K562 (cell line): ENCODE data around the gene AQP1. TPM values are rescaled to one million over a fixed set of nuclear protein-coding genes. Genes with fewer than 3 reads are reported as not detected.

Experiments used
- CCAR2 ChIP-seq: fragments of 200-400 bp; formaldehyde crosslinking; IDR thresholded peaks from 2 replicates; pipeline ENCODE4 v1.6.1; 2017; ENCODE audit warnings: mild to moderate bottlenecking, low read depth, low read length
- ETV6 ChIP-seq, 3 experiments: fragments of 150-350 bp in 1 of 3; sonication (generic) in 1 of 3; formaldehyde crosslinking in 1 of 3; IDR thresholded peaks; 2 replicates each; pipeline versions ENCODE4 v1.6.1 to v1.8.0; 2014 to 2022; ENCODE audit warnings: borderline replicate concordance in 2 of 3, low read depth in 2 of 3, antibody characterized with exemption in 1 of 3, low read length in 1 of 3, mild to moderate bottlenecking in 1 of 3, missing genetic modification reagents in 1 of 3
- GATAD2B ChIP-seq: fragments of 450-650 bp; IDR thresholded peaks from 2 replicates; pipeline ENCODE4 v1.6.1; 2017; ENCODE audit warnings: mild to moderate bottlenecking, borderline replicate concordance
- PPARD ChIP-seq: fragments of 250-450 bp; sonication (Bioruptor Pico); IDR thresholded peaks from 2 replicates; pipeline ENCODE4 v1.8.0; 2022; ENCODE audit warnings: inconsistent platforms, mild to moderate bottlenecking, moderate library complexity
- PTBP1 ChIP-seq: fragments of 200-400 bp; formaldehyde crosslinking; IDR thresholded peaks from 2 replicates; pipeline ENCODE4 v1.6.1; 2017; ENCODE audit warnings: low read depth, low read length
- SMAD3 ChIP-seq: fragments of 450-650 bp; formaldehyde crosslinking; conservative IDR thresholded peaks from 2 replicates; pipeline ENCODE4 v1.4.0; 2020; ENCODE audit warnings: mild to moderate bottlenecking
- ZNF175 ChIP-seq: fragments of 200-800 bp; sonication (Bioruptor generic); IDR thresholded peaks from 2 replicates; pipeline ENCODE4 v1.6.1; 2016; ENCODE audit warnings: low read depth, mild to moderate bottlenecking, missing genetic modification characterization, missing compliant biosample characterization
- ZNF24 ChIP-seq: fragments of 450-650 bp; IDR thresholded peaks from 2 replicates; pipeline ENCODE4 v1.6.1; 2016
- polyA plus RNA-seq, 8 experiments: library from polyadenylated mRNA; depleted of rRNA in 4 of 8; stranded (reverse) in 5 of 8; unstranded in 3 of 8; fragments of >200 nt; fragmentation: Nextera tagmentation in 2 of 8; fragmentation: Illumina TruSeq in 1 of 8; extraction: Ambion mirVana in 2 of 8; extraction: Trizol in 1 of 8; gene quantifications; 2 replicates each; pipeline versions ENCODE4 v1.2.1 to v1.2.3, GENCODE V29; 2011 to 2014; ENCODE audit warnings: inconsistent platforms in 1 of 8, missing spikeins in 1 of 8
- total RNA-seq, 7 experiments: library from RNA; depleted of rRNA in 6 of 7; stranded (reverse); fragments of >200 nt in 6 of 7; fragmentation: Illumina TruSeq in 2 of 7; extraction: Trizol in 2 of 7; gene quantifications; 2 replicates each; pipeline versions ENCODE4 v1.2.1 to v1.2.3, GENCODE V29; 2011 to 2021; ENCODE audit warnings: low replicate concordance in 1 of 7
- TF ChIP-seq, protein P1 (sequence below), 2 experiments: fragments of 450-650 bp; IDR thresholded peaks; 2 replicates each; pipeline ENCODE4 v1.6.1; 2016; ENCODE audit warnings: mild to moderate bottlenecking in 2 of 2, borderline replicate concordance in 1 of 2, low read depth in 1 of 2, moderate library complexity in 1 of 2
- TF ChIP-seq, protein P2 (sequence below): fragments of 450-650 bp; formaldehyde crosslinking; IDR thresholded peaks from 2 replicates; pipeline ENCODE4 v1.4.0; 2022; ENCODE audit warnings: missing genetic modification characterization
- TF ChIP-seq, protein P3 (sequence below), 3 experiments: IDR thresholded peaks in 2 of 3; conservative IDR thresholded peaks in 1 of 3; 2 replicates each; pipeline ENCODE4 v1.5.1; 2011 to 2012; ENCODE audit warnings: low read length in 3 of 3, mild to moderate bottlenecking in 3 of 3, control low read depth in 2 of 3, improper control_type of control experiment in 1 of 3, inconsistent platforms in 1 of 3, low read depth in 1 of 3, mixed read lengths in 1 of 3, moderate library complexity in 1 of 3; ENCODE audit not compliant: insufficient read depth in 2 of 3

AQP1 gene
- total and polyA plus RNA-seq, 9 of the 15 experiments (the other 6 are each of a cell fraction or from before 2014, with no cell fraction given), result 0.18 to 12.6 (median 4.1) TPM

DNA sequence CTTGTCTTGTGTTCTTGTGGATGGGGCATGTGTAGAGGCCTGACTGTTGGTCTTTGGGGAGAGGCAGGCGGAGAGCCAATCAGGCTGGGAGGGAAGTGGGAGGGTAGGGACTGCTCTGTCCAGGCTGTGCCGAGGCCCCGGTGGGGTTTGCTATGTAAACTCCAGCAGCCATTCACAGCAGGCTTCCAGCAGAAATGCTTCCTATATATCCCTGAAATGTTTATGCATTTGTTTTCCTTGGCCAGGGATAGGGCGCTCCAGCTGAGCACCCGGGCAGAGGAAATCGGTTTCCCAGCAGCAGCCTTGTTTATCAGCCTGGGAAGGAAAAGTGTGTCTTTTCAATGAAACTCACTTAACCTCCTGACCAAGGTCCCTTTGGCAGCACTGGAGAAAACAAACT is 18.3 kb upstream of the AQP1 start (continued):
- TF ChIP-seq, protein P1, sequence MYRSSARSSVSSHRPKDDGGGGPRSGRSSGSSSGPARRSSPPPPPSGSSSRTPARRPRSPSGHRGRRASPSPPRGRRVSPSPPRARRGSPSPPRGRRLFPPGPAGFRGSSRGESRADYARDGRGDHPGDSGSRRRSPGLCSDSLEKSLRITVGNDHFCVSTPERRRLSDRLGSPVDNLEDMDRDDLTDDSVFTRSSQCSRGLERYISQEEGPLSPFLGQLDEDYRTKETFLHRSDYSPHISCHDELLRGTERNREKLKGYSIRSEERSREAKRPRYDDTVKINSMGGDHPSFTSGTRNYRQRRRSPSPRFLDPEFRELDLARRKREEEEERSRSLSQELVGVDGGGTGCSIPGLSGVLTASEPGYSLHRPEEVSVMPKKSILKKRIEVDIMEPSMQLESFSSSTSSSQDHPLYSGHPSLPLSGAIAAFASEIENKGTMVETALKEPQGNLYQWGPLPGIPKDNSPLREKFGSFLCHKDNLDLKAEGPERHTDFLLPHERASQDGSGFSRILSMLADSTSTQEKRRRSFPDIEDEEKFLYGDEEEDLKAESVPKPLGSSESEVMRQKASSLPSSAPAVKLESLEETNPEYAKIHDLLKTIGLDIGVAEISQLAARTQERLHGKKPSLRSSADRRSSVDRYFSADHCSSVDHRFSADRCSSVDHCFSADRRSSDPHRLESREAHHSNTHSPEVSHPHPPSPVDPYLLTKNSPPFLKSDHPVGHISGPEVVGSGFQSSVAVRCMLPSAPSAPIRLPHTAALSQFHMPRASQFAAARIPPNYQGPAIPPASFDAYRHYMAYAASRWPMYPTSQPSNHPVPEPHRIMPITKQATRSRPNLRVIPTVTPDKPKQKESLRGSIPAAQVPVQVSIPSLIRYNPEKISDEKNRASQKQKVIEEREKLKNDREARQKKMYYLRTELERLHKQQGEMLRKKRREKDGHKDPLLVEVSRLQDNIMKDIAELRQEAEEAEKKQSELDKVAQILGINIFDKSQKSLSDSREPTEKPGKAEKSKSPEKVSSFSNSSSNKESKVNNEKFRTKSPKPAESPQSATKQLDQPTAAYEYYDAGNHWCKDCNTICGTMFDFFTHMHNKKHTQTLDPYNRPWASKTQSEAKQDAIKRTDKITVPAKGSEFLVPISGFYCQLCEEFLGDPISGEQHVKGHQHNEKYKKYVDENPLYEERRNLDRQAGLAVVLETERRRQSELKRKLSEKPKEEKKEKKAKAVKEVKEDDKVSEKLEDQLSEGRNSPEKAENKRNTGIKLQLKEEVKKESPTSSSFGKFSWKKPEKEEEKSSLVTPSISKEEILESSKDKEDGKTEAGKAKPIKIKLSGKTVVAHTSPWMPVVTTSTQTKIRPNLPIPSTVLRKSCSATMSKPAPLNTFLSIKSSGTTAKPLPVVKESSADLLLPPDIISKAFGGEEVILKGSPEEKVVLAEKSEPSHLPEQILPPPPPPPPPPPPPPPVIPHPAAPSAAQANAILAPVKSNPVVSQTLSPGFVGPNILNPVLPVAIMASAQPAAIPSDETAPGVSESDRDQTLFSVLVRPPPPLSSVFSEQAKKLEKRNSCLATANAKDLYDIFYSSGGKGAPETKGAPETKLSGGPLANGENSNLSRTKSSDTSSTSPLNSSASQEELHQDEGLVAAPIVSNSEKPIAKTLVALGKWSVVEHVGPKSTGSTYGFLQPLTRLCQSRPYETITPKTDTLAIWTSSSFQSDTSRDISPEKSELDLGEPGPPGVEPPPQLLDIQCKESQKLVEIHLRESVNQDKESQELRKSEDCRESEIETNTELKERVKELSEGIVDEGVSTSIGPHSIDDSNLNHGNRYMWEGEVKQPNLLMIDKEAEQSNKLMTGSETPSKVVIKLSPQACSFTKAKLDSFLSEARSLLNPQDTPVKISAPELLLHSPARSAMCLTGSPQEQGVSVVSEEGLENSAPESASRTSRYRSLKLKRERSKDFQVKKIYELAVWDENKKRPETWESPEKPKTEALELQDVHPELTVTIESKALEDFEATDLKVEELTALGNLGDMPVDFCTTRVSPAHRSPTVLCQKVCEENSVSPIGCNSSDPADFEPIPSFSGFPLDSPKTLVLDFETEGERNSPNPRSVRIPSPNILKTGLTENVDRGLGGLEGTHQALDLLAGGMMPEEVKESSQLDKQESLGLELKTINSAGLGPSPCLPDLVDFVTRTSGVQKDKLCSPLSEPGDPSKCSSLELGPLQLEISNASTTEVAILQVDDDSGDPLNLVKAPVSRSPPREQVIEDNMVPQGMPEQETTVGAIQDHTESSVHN (IDR thresholded peaks at IDR 0.05; ENCODE audit: borderline replicate concordance in 1 of 2, low read depth in 1 of 2), result no peak
- TF ChIP-seq, protein P2, sequence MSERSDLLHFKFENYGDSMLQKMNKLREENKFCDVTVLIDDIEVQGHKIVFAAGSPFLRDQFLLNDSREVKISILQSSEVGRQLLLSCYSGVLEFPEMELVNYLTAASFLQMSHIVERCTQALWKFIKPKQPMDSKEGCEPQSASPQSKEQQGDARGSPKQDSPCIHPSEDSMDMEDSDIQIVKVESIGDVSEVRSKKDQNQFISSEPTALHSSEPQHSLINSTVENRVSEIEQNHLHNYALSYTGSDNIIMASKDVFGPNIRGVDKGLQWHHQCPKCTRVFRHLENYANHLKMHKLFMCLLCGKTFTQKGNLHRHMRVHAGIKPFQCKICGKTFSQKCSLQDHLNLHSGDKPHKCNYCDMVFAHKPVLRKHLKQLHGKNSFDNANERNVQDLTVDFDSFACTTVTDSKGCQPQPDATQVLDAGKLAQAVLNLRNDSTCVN, result no peak
- TF ChIP-seq ETV6 (IDR thresholded peaks at IDR 0.05; ENCODE audit: borderline replicate concordance in 1 of 2, low read depth in 2 of 2, low read length in 1 of 2), result no peak
- TF ChIP-seq ETV6 (CRISPR knock-in tag; IDR thresholded peaks at IDR 0.05; ENCODE audit: borderline replicate concordance), result no peak
- no peak for TF ChIP-seq ZNF175 (CRISPR knock-in tag)
- no peak for TF ChIP-seq ZNF24
- no peak for TF ChIP-seq GATAD2B
- no peak for TF ChIP-seq PPARD
- TF ChIP-seq CCAR2, result no peak
- no peak for TF ChIP-seq PTBP1
- TF ChIP-seq, protein P3, sequence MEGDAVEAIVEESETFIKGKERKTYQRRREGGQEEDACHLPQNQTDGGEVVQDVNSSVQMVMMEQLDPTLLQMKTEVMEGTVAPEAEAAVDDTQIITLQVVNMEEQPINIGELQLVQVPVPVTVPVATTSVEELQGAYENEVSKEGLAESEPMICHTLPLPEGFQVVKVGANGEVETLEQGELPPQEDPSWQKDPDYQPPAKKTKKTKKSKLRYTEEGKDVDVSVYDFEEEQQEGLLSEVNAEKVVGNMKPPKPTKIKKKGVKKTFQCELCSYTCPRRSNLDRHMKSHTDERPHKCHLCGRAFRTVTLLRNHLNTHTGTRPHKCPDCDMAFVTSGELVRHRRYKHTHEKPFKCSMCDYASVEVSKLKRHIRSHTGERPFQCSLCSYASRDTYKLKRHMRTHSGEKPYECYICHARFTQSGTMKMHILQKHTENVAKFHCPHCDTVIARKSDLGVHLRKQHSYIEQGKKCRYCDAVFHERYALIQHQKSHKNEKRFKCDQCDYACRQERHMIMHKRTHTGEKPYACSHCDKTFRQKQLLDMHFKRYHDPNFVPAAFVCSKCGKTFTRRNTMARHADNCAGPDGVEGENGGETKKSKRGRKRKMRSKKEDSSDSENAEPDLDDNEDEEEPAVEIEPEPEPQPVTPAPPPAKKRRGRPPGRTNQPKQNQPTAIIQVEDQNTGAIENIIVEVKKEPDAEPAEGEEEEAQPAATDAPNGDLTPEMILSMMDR (IDR thresholded peaks at IDR 0.05 in 2 of 3, conservative IDR thresholded peaks at IDR 0.05 in 1 of 3; ENCODE audit: insufficient read depth in 2 of 3, low read depth in 1 of 3, low read length in 3 of 3), result no peak
- TF ChIP-seq SMAD3 (CRISPR knock-in tag), result no peak
- TF ChIP-seq, all 486 proteins: peak for 0
